ENCODE measurements around the gene SI. TPM values are rescaled to one million over a fixed set of nuclear protein-coding genes. Genes with fewer than 3 reads are reported as not detected.

Gene SI
- total RNA-seq (not detected in 2 replicates), polyA plus RNA-seq (not detected in 2 replicates), polyA minus RNA-seq (not detected in 2 replicates), Bru-seq, nascent RNA (not detected), BruChase-seq, experiment 1, labeled RNA remaining after a 6-hour chase (not detected), BruChase-seq, experiment 2, labeled RNA remaining after a 2-hour chase (not detected)
- polyA plus RNA-seq (2011; cell fraction: cytosol; rRNA removed) = not detected in 2 replicates
- polyA plus RNA-seq (2011; cell fraction: nucleus; rRNA removed) = not detected in 2 replicates
- not detected in 2 replicates for polyA plus RNA-seq (2012)
- not detected for polyA minus RNA-seq (2011; cell fraction: cytosol; rRNA and poly(A)+ RNA removed)
- polyA minus RNA-seq (2011; cell fraction: nucleus; rRNA and poly(A)+ RNA removed) = not detected in 2 replicates
- long read RNA-seq = 0 reads

DNA sequence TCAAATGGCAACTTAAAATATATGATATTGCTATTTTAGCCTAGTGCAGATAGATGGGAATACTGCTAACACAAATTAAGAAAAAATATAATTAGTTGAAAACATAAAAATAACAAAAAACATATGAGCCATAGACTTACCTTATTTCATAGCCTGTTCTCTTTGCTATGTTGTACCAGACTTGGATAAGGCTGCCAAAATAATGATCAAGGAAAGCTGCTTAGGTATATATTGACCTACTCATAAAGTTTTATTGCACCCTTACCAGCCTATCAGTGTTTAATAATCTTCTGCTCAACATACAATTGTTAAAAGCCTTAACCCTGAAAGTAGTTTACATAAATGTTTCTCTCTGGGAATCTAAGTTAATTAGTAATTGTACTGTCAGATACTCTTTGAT is at the start of gene SI:
TSS of gene SI (minus strand) at position 204 of the 400 bp plus-strand sequence. CDS start 2,484 bp downstream, outside the sequence.
- intact Hi-C loops (cut with micrococcal nuclease) = no loop called here
- CTCF ChIA-PET = no interaction called here

More for the DNA sequence above, at the start of gene SI:
- DNase-seq (ENCODE audit: low read depth, low spot score) (no peak), FAIRE-seq (no peak)
- POLR2A ChIA-PET = no interaction called here
- H3K27ac ChIP-seq (ENCODE audit: insufficient read depth, low read depth, low read length) = no peak within 1 kb of the TSS
- H3K4me1 ChIP-seq (ENCODE audit: control insufficient read depth, extremely low read depth, insufficient read depth, low read length) = no peaks in the 10 kb centered on the region
- no peak within 1 kb of the TSS for H3K9ac ChIP-seq (replicated peaks; ENCODE audit: extremely low read depth, insufficient read depth, low read length)
- H3K36me3 ChIP-seq (ENCODE audit: control insufficient read depth in 2 of 2, extremely low read depth in 1 of 2, insufficient read depth in 2 of 2, low read length in 2 of 2) = no peaks in the 10 kb centered on the region
- H3K9me1 ChIP-seq (replicated peaks; ENCODE audit: control insufficient read depth, extremely low read depth, insufficient read depth, low read length) = no peaks in the 10 kb centered on the region
- H2AFZ ChIP-seq (ENCODE audit: low read depth, low read length) = no peak within 1 kb of the TSS
- no peaks in the 10 kb centered on the region for H4K20me1 ChIP-seq (replicated peaks; ENCODE audit: control insufficient read depth, extremely low read depth, insufficient read depth, low read length)
- no peak for TF ChIP-seq GATA2 (IDR thresholded peaks at IDR 0.05; ENCODE audit: insufficient read depth, insufficient read length, low read depth, low read length)
- no peak for TF ChIP-seq EZH2 (IDR thresholded peaks at IDR 0.05; ENCODE audit: borderline replicate concordance, low read depth, low read length, severe bottlenecking)
- no peak for TF ChIP-seq JUN (IDR thresholded peaks at IDR 0.05; ENCODE audit: borderline replicate concordance, insufficient read depth, insufficient read length, low read depth)
- TF ChIP-seq POLR2A (IDR thresholded peaks at IDR 0.05; ENCODE audit: low read depth, low read length) = no peak
- no peak for TF ChIP-seq POLR2AphosphoS5 (IDR thresholded peaks at IDR 0.05; ENCODE audit: insufficient read depth, low read depth, low read length)
- TF ChIP-seq, protein P1, sequence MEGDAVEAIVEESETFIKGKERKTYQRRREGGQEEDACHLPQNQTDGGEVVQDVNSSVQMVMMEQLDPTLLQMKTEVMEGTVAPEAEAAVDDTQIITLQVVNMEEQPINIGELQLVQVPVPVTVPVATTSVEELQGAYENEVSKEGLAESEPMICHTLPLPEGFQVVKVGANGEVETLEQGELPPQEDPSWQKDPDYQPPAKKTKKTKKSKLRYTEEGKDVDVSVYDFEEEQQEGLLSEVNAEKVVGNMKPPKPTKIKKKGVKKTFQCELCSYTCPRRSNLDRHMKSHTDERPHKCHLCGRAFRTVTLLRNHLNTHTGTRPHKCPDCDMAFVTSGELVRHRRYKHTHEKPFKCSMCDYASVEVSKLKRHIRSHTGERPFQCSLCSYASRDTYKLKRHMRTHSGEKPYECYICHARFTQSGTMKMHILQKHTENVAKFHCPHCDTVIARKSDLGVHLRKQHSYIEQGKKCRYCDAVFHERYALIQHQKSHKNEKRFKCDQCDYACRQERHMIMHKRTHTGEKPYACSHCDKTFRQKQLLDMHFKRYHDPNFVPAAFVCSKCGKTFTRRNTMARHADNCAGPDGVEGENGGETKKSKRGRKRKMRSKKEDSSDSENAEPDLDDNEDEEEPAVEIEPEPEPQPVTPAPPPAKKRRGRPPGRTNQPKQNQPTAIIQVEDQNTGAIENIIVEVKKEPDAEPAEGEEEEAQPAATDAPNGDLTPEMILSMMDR (IDR thresholded peaks at IDR 0.05; ENCODE audit: extremely low read depth in 1 of 2, insufficient read depth in 1 of 2, low read depth in 1 of 2, low read length in 2 of 2) = no peak
- no peaks in the 10 kb centered on the region for H3K79me2 ChIP-seq (ENCODE audit: control insufficient read depth, insufficient read depth, low read length)
- H3K9me3 ChIP-seq (replicated peaks; ENCODE audit: control insufficient read depth, insufficient read depth, low read length) = no peaks in the 10 kb centered on the region
- no peaks in the 10 kb centered on the region for H3K27me3 ChIP-seq (ENCODE audit: control insufficient read depth in 2 of 2, insufficient read depth in 2 of 2, low read length in 2 of 2)
- dilution Hi-C loops (cut with MboI; ENCODE audit: extremely low pct_ligation_motif_present, low sequenced_read_pairs) = no loop called here
- no peak within 1 kb of the TSS for H3K4me2 ChIP-seq (ENCODE audit: insufficient read depth, low read length)
- H3K4me3 ChIP-seq (replicated peaks in 1 of 3; ENCODE audit: insufficient read depth in 1 of 3, low read depth in 1 of 3, low read length in 3 of 3) = no peak within 1 kb of the TSS
- no TSS peak for BruUV-seq (replicated peaks)
